H1 (cell line): Measurements from ENCODE around the gene ENDOG. TPM values are rescaled to one million over a fixed set of nuclear protein-coding genes. Genes with fewer than 3 reads are reported as not detected.

Experiments
- CTCF ChIA-PET: fragments of 300-600 bp; sonication (Branson Sonifier 250); formaldehyde crosslinking; loops from one replicate; lab custom pipeline; 2021; ENCODE audit not compliant: partially characterized antibody; lab: Charles Lee
- POLR2A ChIA-PET: fragments of 300-600 bp; sonication (Branson Sonifier 250); formaldehyde crosslinking; loops from one replicate; lab custom pipeline; 2021; ENCODE audit warnings: inconsistent platforms; ENCODE audit not compliant: partially characterized antibody; lab: Charles Lee
- DNase-seq, 2 experiments: peaks; one replicate each; pipeline versions ENCODE4 v3.0.0 to v3.0.0-alpha.2; 2010 to 2022; ENCODE audit warnings: low spot score in 2 of 2, low read depth in 1 of 2, mixed read lengths in 1 of 2
- FAIRE-seq: peaks from 2 replicates; lab custom pipeline; 2011; peaks lifted over from hg19 to GRCh38; lab: Jason Lieb, UNC
- H2AFZ ChIP-seq: 2 replicates; pipeline ENCODE4 v1.8.1; 2012; ENCODE audit warnings: low read length, inconsistent platforms
- H2AK5ac ChIP-seq: 2 replicates; pipeline ENCODE4 v1.6.1; 2013; ENCODE audit warnings: low read depth, low read length
- H2BK120ac ChIP-seq: replicated peaks from 2 replicates; pipeline ENCODE3; 2013; ENCODE audit warnings: low read depth, low read length, inconsistent platforms
- H2BK12ac ChIP-seq: 2 replicates; pipeline ENCODE4 v1.6.1; 2013; ENCODE audit warnings: low read depth, low read length
- H2BK15ac ChIP-seq: 2 replicates; pipeline ENCODE4 v1.6.1; 2013; ENCODE audit warnings: low read length
- H2BK20ac ChIP-seq: 2 replicates; pipeline ENCODE4 v1.6.1; 2013; ENCODE audit warnings: low read length
- H2BK5ac ChIP-seq: 2 replicates; pipeline ENCODE4 v1.6.1; 2013; ENCODE audit warnings: low read depth, low read length
- H3K14ac ChIP-seq: 2 replicates; pipeline ENCODE4 v1.6.1; 2013; ENCODE audit warnings: inconsistent platforms; ENCODE audit not compliant: insufficient read length
- H3K18ac ChIP-seq: 2 replicates; pipeline ENCODE4 v1.6.1; 2013; ENCODE audit warnings: low read length; ENCODE audit errors: extremely low read depth
- H3K23ac ChIP-seq: 2 replicates; pipeline ENCODE4 v1.6.1; 2013; ENCODE audit warnings: inconsistent platforms; ENCODE audit not compliant: insufficient read length
- H3K23me2 ChIP-seq: 2 replicates; pipeline ENCODE4 v1.6.1; 2013; ENCODE audit warnings: low read depth, low read length
- H3K27ac ChIP-seq: 2 replicates; pipeline ENCODE4 v1.6.1; 2011; ENCODE audit warnings: low read depth, low read length, inconsistent platforms
- H3K27me3 ChIP-seq, 4 experiments: replicated peaks in 1 of 4; 1 replicate in 1 of 4; 2 replicates in 3 of 4; pipeline versions ENCODE4 v1.6.1 to v1.8.1; 2011 to 2013; ENCODE audit warnings: low read length in 3 of 4, mild to moderate bottlenecking in 3 of 4, inconsistent platforms in 2 of 4, mixed read lengths in 2 of 4, moderate library complexity in 1 of 4; ENCODE audit not compliant: control insufficient read depth in 3 of 4, insufficient read depth in 3 of 4; ENCODE audit errors: extremely low read depth in 1 of 4
- H3K36me3 ChIP-seq, 4 experiments: 2 replicates each; pipeline versions ENCODE4 v1.6.1 to v1.8.1; 2011 to 2013; ENCODE audit warnings: mild to moderate bottlenecking in 4 of 4, low read length in 3 of 4, moderate library complexity in 2 of 4, control low read depth in 1 of 4, inconsistent platforms in 1 of 4; ENCODE audit not compliant: insufficient read depth in 4 of 4, control insufficient read depth in 2 of 4
- H3K4ac ChIP-seq: replicated peaks from 2 replicates; pipeline ENCODE3; 2013; ENCODE audit warnings: low read length, low read depth, mixed read lengths, inconsistent platforms; ENCODE audit not compliant: insufficient read length
- H3K4me1 ChIP-seq, 4 experiments: replicated peaks in 1 of 4; 1 replicate in 1 of 4; 2 replicates in 3 of 4; pipeline versions ENCODE4 v1.6.1 to v1.8.1; 2011 to 2013; ENCODE audit warnings: low read length in 3 of 4, inconsistent platforms in 2 of 4, mixed read lengths in 1 of 4; ENCODE audit not compliant: insufficient read depth in 4 of 4, control insufficient read depth in 3 of 4
- H3K4me2 ChIP-seq, 2 experiments: 2 replicates each; pipeline versions ENCODE4 v1.6.1 to v1.8.1; 2011 to 2013; ENCODE audit warnings: low read depth in 2 of 2, low read length in 2 of 2, control low read depth in 1 of 2, inconsistent platforms in 1 of 2, mild to moderate bottlenecking in 1 of 2; ENCODE audit not compliant: insufficient read depth in 1 of 2
- H3K4me3 ChIP-seq, 4 experiments: fragments of 200-600, 300-600 bp in 1 of 4; sonication (generic), shearing (Covaris generic), sonication (Bioruptor Twin) in 1 of 4; 2 replicates each; pipeline versions ENCODE4 v1.5.1 to v1.8.1; 2011 to 2016; ENCODE audit warnings: low read length in 4 of 4, low read depth in 3 of 4, control low read depth in 2 of 4, inconsistent platforms in 2 of 4, mild to moderate bottlenecking in 2 of 4, mixed read lengths in 1 of 4, moderate library complexity in 1 of 4; ENCODE audit not compliant: insufficient read depth in 2 of 4; ENCODE audit errors: extremely low read depth in 1 of 4
- H3K56ac ChIP-seq: replicated peaks from 2 replicates; pipeline ENCODE3; 2013; ENCODE audit warnings: low read depth, mild to moderate bottlenecking, mixed read lengths, low read length, inconsistent platforms; ENCODE audit not compliant: insufficient read length
- H3K79me1 ChIP-seq: 2 replicates; pipeline ENCODE4 v1.6.1; 2013; ENCODE audit warnings: low read depth, low read length, control low read depth
- H3K79me2 ChIP-seq, 2 experiments: 2 replicates each; pipeline versions ENCODE4 v1.6.1 to v1.8.1; 2012 to 2013; ENCODE audit warnings: low read length in 2 of 2, mild to moderate bottlenecking in 2 of 2, inconsistent platforms in 1 of 2; ENCODE audit not compliant: insufficient read depth in 2 of 2, control insufficient read depth in 1 of 2
- H3K9ac ChIP-seq, 4 experiments: replicated peaks in 1 of 4; 1 replicate in 1 of 4; 2 replicates in 3 of 4; pipeline versions ENCODE4 v1.6.1 to v1.8.1; 2011 to 2013; ENCODE audit warnings: low read depth in 3 of 4, low read length in 3 of 4, control low read depth in 2 of 4, mild to moderate bottlenecking in 2 of 4, moderate library complexity in 2 of 4, inconsistent platforms in 1 of 4; ENCODE audit errors: extremely low read depth in 1 of 4
- H3K9me3 ChIP-seq, 2 experiments: 2 replicates each; pipeline versions ENCODE4 v1.6.1 to v1.8.1; 2012 to 2013; ENCODE audit warnings: mild to moderate bottlenecking in 2 of 2, moderate library complexity in 2 of 2, control low read depth in 1 of 2, inconsistent platforms in 1 of 2, low read depth in 1 of 2, low read length in 1 of 2, mixed read lengths in 1 of 2; ENCODE audit not compliant: insufficient read depth in 2 of 2
- H4K20me1 ChIP-seq, 2 experiments: replicated peaks in 1 of 2; 2 replicates each; pipeline versions ENCODE3 to v1.8.1; 2011 to 2013; ENCODE audit warnings: inconsistent platforms in 2 of 2, low read length in 2 of 2, mild to moderate bottlenecking in 1 of 2; ENCODE audit not compliant: insufficient read depth in 2 of 2, control insufficient read depth in 1 of 2
- H4K5ac ChIP-seq: 2 replicates; pipeline ENCODE4 v1.6.1; 2013; ENCODE audit warnings: low read length, low read depth, mixed read lengths, inconsistent platforms; ENCODE audit not compliant: insufficient read length
- H4K8ac ChIP-seq: 2 replicates; pipeline ENCODE4 v1.8.0; 2013; ENCODE audit warnings: mild to moderate bottlenecking, moderate library complexity, low read length, inconsistent platforms; ENCODE audit not compliant: insufficient read depth; ENCODE audit errors: extremely low read depth
- H4K91ac ChIP-seq: replicated peaks from 2 replicates; pipeline ENCODE3; 2013; ENCODE audit warnings: low read length, mixed read lengths, inconsistent platforms; ENCODE audit not compliant: insufficient read length
- ASH2L ChIP-seq: fragments of 200-600, 300-600 bp; sonication (generic); IDR thresholded peaks from one replicate; pipeline ENCODE4 v1.7.1; 2017; ENCODE audit warnings: low read length
- BRCA1 ChIP-seq: IDR thresholded peaks from 2 replicates; pipeline ENCODE4 v1.6.1; 2012; ENCODE audit warnings: low read depth, low read length, improper control_type of control experiment
- CBX8 ChIP-seq: fragments of 300-800, 300-1000 bp; sonication (generic); IDR thresholded peaks from 2 replicates; pipeline ENCODE4 v1.7.1; 2016; ENCODE audit warnings: low read depth, low read length, borderline replicate concordance
- CTBP2 ChIP-seq: IDR thresholded peaks from 2 replicates; pipeline ENCODE4 v1.7.0; 2011; ENCODE audit warnings: borderline replicate concordance, mild to moderate bottlenecking, moderate library complexity, mixed read lengths, low read length; ENCODE audit not compliant: insufficient read depth, insufficient read length
- FOSL1 ChIP-seq: IDR thresholded peaks from 2 replicates; pipeline ENCODE4 v1.6.1; 2011; ENCODE audit warnings: mild to moderate bottlenecking, low read depth, low read length, moderate library complexity; ENCODE audit not compliant: insufficient read depth
- KDM4A ChIP-seq: IDR thresholded peaks from one replicate; pipeline ENCODE4 v1.7.1; 2012; ENCODE audit warnings: low read depth, mild to moderate bottlenecking, moderate library complexity, low read length, inconsistent platforms; ENCODE audit not compliant: severe bottlenecking
- NRF1 ChIP-seq: IDR thresholded peaks from 2 replicates; pipeline ENCODE4 v1.6.1; 2011; ENCODE audit warnings: mild to moderate bottlenecking, low read depth, low read length, improper control_type of control experiment
- POLR2AphosphoS5 ChIP-seq: IDR thresholded peaks from 2 replicates; pipeline ENCODE4 v1.6.1; 2011; ENCODE audit warnings: low read depth, low read length
- POU5F1 ChIP-seq: IDR thresholded peaks from 2 replicates; pipeline ENCODE4 v1.6.1; 2011; ENCODE audit warnings: low read depth, mild to moderate bottlenecking, low read length, moderate library complexity
- SIRT6 ChIP-seq: IDR thresholded peaks from one replicate; pipeline ENCODE4 v1.7.1; 2012; ENCODE audit warnings: low read length, inconsistent platforms
- TAF1 ChIP-seq: IDR thresholded peaks from 2 replicates; pipeline ENCODE4 v1.6.1; 2011; ENCODE audit warnings: mild to moderate bottlenecking, low read depth, low read length
- TAF7 ChIP-seq: optimal IDR thresholded peaks from 2 replicates; pipeline ENCODE3; 2011; ENCODE audit warnings: low read depth, mild to moderate bottlenecking, inconsistent platforms, low read length, moderate library complexity, borderline replicate concordance
- TBP ChIP-seq: IDR thresholded peaks from 2 replicates; pipeline ENCODE4 v1.6.1; 2011; ENCODE audit warnings: low read depth, low read length, improper control_type of control experiment
- WGBS, 2 experiments: shearing (Covaris generic) in 1 of 2; methylation state at CpG; one replicate each; pipeline versions ENCODE4 v1.1.6 to v1.1.7; 2013 to 2015; ENCODE audit warnings: low lambda C conversion rate in 2 of 2, mixed read lengths in 2 of 2, inconsistent platforms in 1 of 2, low coverage in 1 of 2, missing lambda C conversion rate in 1 of 2; ENCODE audit not compliant: insufficient replicate concordance in 2 of 2, insufficient coverage in 1 of 2, insufficient read length in 1 of 2; ENCODE audit errors: extremely low coverage in 1 of 2, missing lambda C conversion rate in 1 of 2; 5-methylcytosine and 5-hydroxymethylcytosine counted together
- polyA plus RNA-seq, 7 experiments: library from polyadenylated mRNA; depleted of rRNA in 3 of 7; stranded (reverse) in 5 of 7; unstranded in 2 of 7; fragments of >200 nt in 5 of 7; fragments of 200-250 nt in 2 of 7; gene quantifications; 1 replicate in 5 of 7; 2 replicates in 1 of 7; 4 replicates in 1 of 7; pipeline versions ENCODE4 v1.2.1 to v1.2.3, GENCODE V29; 2011 to 2013; ENCODE audit warnings: missing spikeins in 2 of 7, mixed read lengths in 2 of 7
- total RNA-seq: library from RNA; stranded (reverse); fragmentation: NEBNext Ultra II Directional; extraction: Animal tissue kit (Norgen Biotek cat#: 25700); gene quantifications from 2 replicates; pipeline ENCODE4 v1.2.1, GENCODE V29; 2021

The ENDOG gene
- total and polyA plus RNA-seq, 2 of the 8 experiments (the other 6 are each of a cell fraction or from before 2014, with no cell fraction given) = 17.5 to 23.4 TPM

DNA sequence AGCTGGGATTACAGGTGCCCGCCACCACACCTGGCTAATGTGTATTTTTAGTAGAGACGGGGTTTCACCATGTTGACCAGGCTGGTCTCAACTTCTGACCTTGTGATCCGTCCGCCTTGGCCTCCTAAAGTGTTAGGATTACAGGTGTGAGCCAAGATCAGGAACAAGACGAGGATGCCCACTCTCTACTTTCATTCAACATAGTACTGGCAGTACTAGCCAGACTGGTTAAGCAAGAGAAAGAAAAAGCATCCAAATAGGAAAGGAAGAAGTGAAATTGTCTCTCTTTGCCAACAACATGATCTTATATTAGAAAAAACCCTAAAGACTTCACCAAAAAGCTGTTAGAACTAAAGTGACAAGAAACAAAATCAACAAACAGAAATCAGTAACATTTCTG lies 7.4 kb upstream of the ENDOG start:
- H4K5ac ChIP-seq = no peak overlapping the region
- no peaks in the 10 kb centered on the region for H3K9me3 ChIP-seq
- H2AK5ac ChIP-seq = no peak overlapping the region
- TF ChIP-seq KDM4A (no peak), POU5F1 (no peak), TBP (no peak), CBX8 (no peak), SIRT6 (no peak), NRF1 (no peak), TAF7 (no peak), ASH2L (no peak), POLR2AphosphoS5 (no peak), BRCA1 (no peak), TAF1 (no peak), FOSL1 (no peak), CTBP2 (no peak)
- H2BK15ac ChIP-seq = no peak overlapping the region
- H2BK120ac ChIP-seq = no peak overlapping the region
- H3K9ac ChIP-seq = no peak overlapping the region
- ChIA-PET POLR2A (interaction anchor here (1.0 to 4.6 kb wide), 8 partner anchors 9 to 127 kb away, joined by 3 to 37 read pairs (median 4); partner anchors contain the start of genes ENDOG and SPOUT1), CTCF (interaction anchor here (0.7 to 1.3 kb wide), 5 partner anchors 22 to 286 kb away, joined by 3 to 5 read pairs (median 3); partner anchors contain the start of genes PKN3 and SH3GLB2)
- H3K4me1 ChIP-seq = no peaks in the 10 kb centered on the region
- FAIRE-seq (no peak), DNase-seq (no peak)
- no peak overlapping the region for H4K8ac ChIP-seq
- H2BK12ac ChIP-seq = no peak overlapping the region
- no peaks in the 10 kb centered on the region for H3K27me3 ChIP-seq
- no peaks in the 10 kb centered on the region for H3K23me2 ChIP-seq
- no peaks in the 10 kb centered on the region for H3K79me2 ChIP-seq
- H3K14ac ChIP-seq = no peak overlapping the region
- no peak overlapping the region for H4K91ac ChIP-seq
- H2BK20ac ChIP-seq = no peak overlapping the region
- peaks cover 0 to 1% of the 10 kb centered on the region in 2 experiments for H4K20me1 ChIP-seq
- no peak overlapping the region for H2AFZ ChIP-seq
- no peak overlapping the region for H3K27ac ChIP-seq
- no peak overlapping the region for H3K4ac ChIP-seq
- no peak overlapping the region for H2BK5ac ChIP-seq
- H3K79me1 ChIP-seq = no peaks in the 10 kb centered on the region
- no peak overlapping the region for H3K4me2 ChIP-seq
- H3K36me3 ChIP-seq = peaks cover 1 to 4% (median 3%) of the 10 kb centered on the region in 4 experiments; a peak in 4 of 8 replicates
- H3K23ac ChIP-seq = no peak overlapping the region
- H3K18ac ChIP-seq = no peak overlapping the region
- no peak overlapping the region for H3K56ac ChIP-seq
- WGBS, 2 experiments = 86% methylated on average over 5 of the region's 5 CpGs; no CpG with 5 or more reads in 1 of the 2 experiments
- no peak overlapping the region for H3K4me3 ChIP-seq
